NCI-H1417 (cell line): Measurements from ENCODE around the gene SLC44A1.

ENCODE experiments used
- DNase-seq, 3 experiments: peaks; one replicate each; lab custom pipeline; 2025; lab: John Stamatoyannopoulos, UW

SLC44A1 gene

GRCh38 chr9:105473221-105473620 lies 228.8 kb downstream of the SLC44A1 start:
- no peak for DNase-seq

- DNase-seq: peak in 1 of 3 experiments; percentile 7
Observed at GRCh38 chr9:105475302-105475701, 230.9 kb downstream of the SLC44A1 start.

DNA sequence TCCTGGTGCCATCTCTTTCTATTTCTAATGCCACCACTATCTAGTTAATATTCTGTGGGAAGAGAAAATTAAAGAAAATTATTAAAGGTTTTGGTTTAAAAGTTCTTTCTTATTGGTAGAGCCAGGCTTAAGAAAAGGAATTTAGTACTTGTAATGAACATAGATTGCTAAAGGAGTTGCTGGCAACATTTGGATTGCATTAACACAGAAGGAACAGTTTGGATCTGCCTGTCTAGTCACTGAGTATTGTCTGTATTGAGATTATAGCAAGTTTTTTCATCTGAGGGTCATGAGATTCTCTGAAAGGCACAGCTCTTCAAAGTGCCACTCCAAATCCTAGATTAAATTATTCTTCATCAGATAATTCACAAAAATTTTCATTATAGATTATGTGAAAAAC lies 235.4 kb downstream of the SLC44A1 start:
- no peak for DNase-seq

GRCh38 chr9:105483618-105484017 lies 239.2 kb downstream of the SLC44A1 start:
- no peak for DNase-seq

- no peak for DNase-seq
Observed at GRCh38 chr9:105484226-105484625, 239.8 kb downstream of the SLC44A1 start.

DNA sequence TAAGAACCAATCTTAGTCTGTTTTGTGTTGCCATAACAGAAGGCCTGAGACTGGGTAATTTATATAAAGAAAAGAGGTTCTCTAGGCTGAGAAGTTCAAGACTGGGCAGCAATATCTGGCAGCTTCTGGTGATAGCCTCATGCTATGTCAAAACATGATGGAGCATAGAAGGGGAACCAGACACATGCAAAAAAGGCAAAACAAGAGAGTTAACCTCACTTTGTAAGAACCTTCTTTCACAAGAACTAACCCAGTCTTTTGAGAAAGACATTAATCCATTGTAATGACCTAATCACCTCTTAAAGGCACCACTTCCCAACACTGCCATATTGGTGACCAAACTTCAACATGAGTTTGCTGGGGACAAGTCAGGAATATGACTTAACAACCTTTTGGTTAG lies 240.7 kb downstream of the SLC44A1 start:
- DNase-seq: no peak
